Loucy (cell line): Measurements from ENCODE around the gene ATP10A.
"Not testable (repeated sequence)": the region's sequence is repeated elsewhere in the genome, so short reads cannot be mapped to it uniquely, and the experiment has no call there.

Experiments
- H2AFZ ChIP-seq: fragments of 200-600 bp; sonication (generic); 2 replicates; pipeline ENCODE4 v1.6.0; 2016; ENCODE audit warnings: antibody characterized with exemption, mild to moderate bottlenecking, low read length, moderate library complexity
- H3F3A ChIP-seq: fragments of 200-600 bp; 2 replicates; pipeline ENCODE4 v1.6.0; 2016; ENCODE audit warnings: antibody characterized with exemption, low read depth, mild to moderate bottlenecking
- H3K27me3 ChIP-seq: fragments of 200-600 bp; sonication (generic); 2 replicates; pipeline ENCODE4 v1.6.1; 2014; ENCODE audit warnings: low read length, mild to moderate bottlenecking; ENCODE audit not compliant: insufficient read depth, poor library complexity, severe bottlenecking
- H3K36me3 ChIP-seq: fragments of 200-600 bp; sonication (generic); 2 replicates; pipeline ENCODE4 v1.6.1; 2016; ENCODE audit warnings: low read length; ENCODE audit not compliant: insufficient read depth
- H3K4me1 ChIP-seq: fragments of 200-600 bp; sonication (generic); 2 replicates; pipeline ENCODE4 v1.5.1; 2014; ENCODE audit warnings: low read length, mild to moderate bottlenecking; ENCODE audit not compliant: insufficient read depth, poor library complexity, severe bottlenecking
- H3K4me2 ChIP-seq: fragments of 200-600 bp; sonication (generic); 2 replicates; pipeline ENCODE4 v1.6.0; 2014; ENCODE audit warnings: antibody characterized with exemption, low read length, low read depth, mild to moderate bottlenecking; ENCODE audit not compliant: poor library complexity, severe bottlenecking
- H3K4me3 ChIP-seq: fragments of 200-600 bp; sonication (generic); 2 replicates; pipeline ENCODE4 v1.5.1; 2014; ENCODE audit warnings: low read length, mild to moderate bottlenecking, mixed read lengths; ENCODE audit not compliant: poor library complexity, severe bottlenecking
- H3K79me2 ChIP-seq: fragments of 200-600 bp; sonication (generic); 2 replicates; pipeline ENCODE4 v1.6.1; 2014; ENCODE audit warnings: low read length; ENCODE audit not compliant: insufficient read depth
- H3K9ac ChIP-seq: fragments of 200-600 bp; sonication (generic); 2 replicates; pipeline ENCODE4 v1.6.0; 2014; ENCODE audit warnings: mild to moderate bottlenecking, low read depth, low read length, moderate library complexity; ENCODE audit not compliant: poor library complexity, severe bottlenecking
- H3K9me2 ChIP-seq: fragments of 200-600 bp; sonication (generic); replicated peaks from 2 replicates; pipeline ENCODE4 v1.6.1; 2016; ENCODE audit warnings: low read depth, low read length, mixed read lengths
- H3K9me3 ChIP-seq: fragments of 200-600 bp; sonication (generic); 2 replicates; pipeline ENCODE4 v1.6.1; 2014; ENCODE audit warnings: mild to moderate bottlenecking, antibody characterized with exemption, low read length, low read depth; ENCODE audit not compliant: insufficient read depth
- H4K20me1 ChIP-seq: fragments of 200-600 bp; sonication (generic); 2 replicates; pipeline ENCODE4 v1.6.0; 2014; ENCODE audit warnings: antibody characterized with exemption, low read length, mild to moderate bottlenecking; ENCODE audit not compliant: insufficient read depth, poor library complexity, severe bottlenecking
- CTCF ChIP-seq: fragments of 200-600 bp; sonication (generic); conservative IDR thresholded peaks from 2 replicates; pipeline ENCODE4 v1.5.1; 2014; ENCODE audit warnings: mild to moderate bottlenecking, antibody characterized with exemption, low read length
- EZH2phosphoT487 ChIP-seq: fragments of 200-600 bp; IDR thresholded peaks from 2 replicates; pipeline ENCODE4 v1.6.1; 2018; ENCODE audit warnings: antibody characterized with exemption, mild to moderate bottlenecking, moderate library complexity, borderline replicate concordance

The ATP10A gene

GRCh38 chr15:25772500-25772899, 90.6 kb downstream of the ATP10A start:
- TF ChIP-seq EZH2phosphoT487 (no peak), CTCF (no peak)
- Histone ChIP-seq H3K9me2 (no peaks in the 10 kb centered on the region), H3K4me3 (no peak overlapping the region), H3F3A (no peaks in the 10 kb centered on the region), H3K9ac (no peak overlapping the region), H4K20me1 (no peaks in the 10 kb centered on the region), H3K4me2 (no peak overlapping the region), H3K4me1 (no peaks in the 10 kb centered on the region), H3K79me2 (no peaks in the 10 kb centered on the region), H3K9me3 (peaks cover 15% of the 10 kb centered on the region; the same call in 1 of the 2 replicates), H3K36me3 (no peaks in the 10 kb centered on the region), H3K27me3 (no peaks in the 10 kb centered on the region), H2AFZ (no peak overlapping the region)

- H3K27me3 ChIP-seq, H3F3A ChIP-seq, H3K4me1 ChIP-seq, H3K79me2 ChIP-seq, H3K9me2 ChIP-seq, H3K36me3 ChIP-seq, H4K20me1 ChIP-seq, H3K9ac ChIP-seq, H3K4me3 ChIP-seq, H2AFZ ChIP-seq, H3K4me2 ChIP-seq: not testable (repeated sequence)
- H3K9me3 ChIP-seq: peaks cover 12% of the 10 kb centered on the region; the same call in 1 of the 2 replicates
Measured at GRCh38 chr15:25771736-25772135, 91.4 kb downstream of the ATP10A start.

GRCh38 chr15:25771338-25771706, 91.8 kb downstream of the ATP10A start:
- H3K27me3 ChIP-seq: no peaks in the 10 kb centered on the region

More at GRCh38 chr15:25771338-25771706, 91.8 kb downstream of the ATP10A start:
- H3K79me2 ChIP-seq: no peaks in the 10 kb centered on the region
- TF ChIP-seq EZH2phosphoT487 (no peak), CTCF (no peak)
- H3K4me1 ChIP-seq: no peaks in the 10 kb centered on the region
- no peak overlapping the region for H3K4me3 ChIP-seq
- no peaks in the 10 kb centered on the region for H3K36me3 ChIP-seq
- H3K9me3 ChIP-seq: peaks cover 12% of the 10 kb centered on the region; the same call in 1 of the 2 replicates
- no peaks in the 10 kb centered on the region for H3K9me2 ChIP-seq
- no peaks in the 10 kb centered on the region for H4K20me1 ChIP-seq
- H3K9ac ChIP-seq: no peak overlapping the region
- no peak overlapping the region for H3K4me2 ChIP-seq
- no peaks in the 10 kb centered on the region for H3F3A ChIP-seq
- no peak overlapping the region for H2AFZ ChIP-seq
